GM21786 (cell line): Measurements from ENCODE around the gene TANC1.

Experiments
- ATAC-seq: cut with Tn5 transposase; IDR thresholded peaks from one replicate; pipeline ENCODE4 v1.9.1; 2021; ENCODE audit not compliant: unreplicated experiment

Gene TANC1

GRCh38 chr2:158968396-158969161, at the start of gene TANC1:
TSS of gene TANC1 (plus strand) at chr2:158968640. CDS start at chr2:159065911, 97,271 bp downstream.
- ATAC-seq, result peak; percentile 90

GRCh38 chr2:158921599-158922408, 46.6 kb upstream of the TANC1 start:
- ATAC-seq, result no peak

GRCh38 chr2:158922601-158923000, 45.8 kb upstream of the TANC1 start:
- no peak for ATAC-seq

GRCh38 chr2:158923180-158923594, 45.3 kb upstream of the TANC1 start:
- no peak for ATAC-seq

GRCh38 chr2:158923641-158924040, 44.8 kb upstream of the TANC1 start:
- no peak for ATAC-seq

- ATAC-seq, result no peak
Observed at GRCh38 chr2:158926478-158926948, 41.9 kb upstream of the TANC1 start.

- ATAC-seq, result no peak
Observed at GRCh38 chr2:158928515-158928914, 39.9 kb upstream of the TANC1 start.

- no peak for ATAC-seq
Observed at GRCh38 chr2:158928965-158929364, 39.5 kb upstream of the TANC1 start.

GRCh38 chr2:158931572-158931971, 36.9 kb upstream of the TANC1 start:
- no peak for ATAC-seq

GRCh38 chr2:158932131-158932645, 36.3 kb upstream of the TANC1 start:
- ATAC-seq, result no peak

GRCh38 chr2:158934170-158934569, 34.3 kb upstream of the TANC1 start:
- no peak for ATAC-seq

- ATAC-seq, result no peak
Observed at GRCh38 chr2:158935617-158936016, 32.8 kb upstream of the TANC1 start.

GRCh38 chr2:158936978-158937377, 31.5 kb upstream of the TANC1 start:
- no peak for ATAC-seq

GRCh38 chr2:158940356-158940755, 28.1 kb upstream of the TANC1 start:
- no peak for ATAC-seq

GRCh38 chr2:158943973-158944372, 24.5 kb upstream of the TANC1 start:
- ATAC-seq, result no peak

GRCh38 chr2:158948964-158949699, 19.3 kb upstream of the TANC1 start:
- no peak for ATAC-seq

- ATAC-seq, result no peak
Observed at GRCh38 chr2:158953454-158953853, 15.0 kb upstream of the TANC1 start.

- no peak for ATAC-seq
Observed at GRCh38 chr2:158953926-158954763, 14.3 kb upstream of the TANC1 start.

- ATAC-seq, result no peak
Observed at GRCh38 chr2:158955842-158956365, 12.5 kb upstream of the TANC1 start.

- ATAC-seq, result no peak
Observed at GRCh38 chr2:158958365-158958764, 10.1 kb upstream of the TANC1 start.
